ENCODE data around the gene MSL3B.
A peak's percentile ranks its signal among the peaks of the same experiment; 100 is the strongest.

The MSL3B gene

DNA sequence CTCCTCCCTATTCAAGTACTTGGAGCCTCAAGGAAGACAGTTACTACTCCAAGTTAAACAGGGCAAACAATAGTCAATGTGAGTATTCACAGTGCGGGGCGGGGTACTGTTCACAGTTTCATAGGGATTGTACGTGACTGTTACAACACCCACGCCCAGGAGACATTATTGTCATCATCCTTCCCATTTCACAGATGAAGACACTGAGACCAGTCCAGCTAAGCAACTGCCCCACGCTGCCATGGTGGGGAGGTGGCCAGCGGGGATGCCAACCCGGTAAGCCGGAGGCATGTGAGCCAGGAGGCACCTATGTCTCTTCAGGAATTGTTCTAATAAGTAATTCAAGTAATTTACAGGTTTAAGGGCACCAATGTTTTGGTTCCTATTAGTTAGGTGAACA lies 14.8 kb downstream of the MSL3B start:
- DNase-seq (ENCODE audit: low read depth) = no peak

DNA sequence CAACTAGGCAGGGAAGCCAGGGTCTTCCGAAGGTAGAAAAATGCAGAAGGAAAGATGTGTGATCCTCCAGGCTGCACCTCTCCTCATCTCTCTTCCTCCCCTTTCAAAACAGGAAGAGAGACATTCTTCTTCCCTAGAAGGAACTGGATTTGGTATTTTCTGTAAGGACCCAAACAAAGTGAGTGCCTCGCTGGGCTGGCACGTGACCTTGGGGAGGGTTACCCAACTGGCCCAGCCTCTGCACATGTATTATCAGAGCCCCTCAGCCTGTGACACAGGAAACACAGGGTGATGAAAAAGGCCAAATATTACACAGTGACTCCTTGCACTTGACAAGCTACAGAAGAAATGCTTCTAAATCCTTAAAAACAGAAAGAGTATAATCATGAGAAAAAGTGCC lies 16.1 kb downstream of the MSL3B start:
- DNase-seq (ENCODE audit: low read depth) = no peak

DNA sequence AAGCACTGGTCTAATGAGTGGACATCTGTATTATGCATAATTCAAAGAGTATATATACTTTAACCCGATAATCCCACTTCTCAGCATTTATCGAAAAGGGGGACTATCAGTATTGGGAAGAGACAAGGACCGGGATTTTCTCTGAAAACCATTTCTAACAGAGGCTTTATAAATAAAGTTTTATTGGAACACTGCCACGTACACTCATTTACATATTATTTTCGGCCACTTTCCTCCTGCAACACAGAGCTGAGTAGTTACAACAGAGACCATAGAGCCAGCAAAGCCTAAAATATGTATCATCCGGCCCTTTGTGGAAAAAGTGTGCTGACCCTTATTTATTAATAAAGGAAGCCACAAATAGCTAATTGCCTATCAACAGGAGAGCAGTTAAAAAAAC lies 17.0 kb downstream of the MSL3B start:
- no peak for DNase-seq (ENCODE audit: low read depth)

DNA sequence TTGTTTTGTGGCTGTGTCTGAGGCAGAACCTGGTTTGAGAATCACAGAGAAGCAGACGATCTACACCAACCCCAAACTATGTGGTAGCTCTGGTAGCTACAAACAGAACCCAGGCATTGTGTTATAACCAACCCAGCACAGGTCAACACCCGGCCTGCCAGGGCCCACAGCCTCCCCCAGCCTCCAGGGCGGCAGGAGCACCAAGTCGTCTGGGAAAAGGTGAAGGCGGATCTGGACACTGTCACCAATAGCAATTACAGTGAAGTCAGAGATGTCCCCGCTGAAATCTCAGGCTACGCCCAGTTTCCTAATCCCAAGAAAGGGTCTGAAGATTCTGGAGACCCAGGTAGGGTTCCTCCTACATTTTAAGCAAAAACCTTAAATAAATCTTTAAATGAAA lies 17.4 kb downstream of the MSL3B start:
- no peak for DNase-seq (ENCODE audit: low read depth)

DNA sequence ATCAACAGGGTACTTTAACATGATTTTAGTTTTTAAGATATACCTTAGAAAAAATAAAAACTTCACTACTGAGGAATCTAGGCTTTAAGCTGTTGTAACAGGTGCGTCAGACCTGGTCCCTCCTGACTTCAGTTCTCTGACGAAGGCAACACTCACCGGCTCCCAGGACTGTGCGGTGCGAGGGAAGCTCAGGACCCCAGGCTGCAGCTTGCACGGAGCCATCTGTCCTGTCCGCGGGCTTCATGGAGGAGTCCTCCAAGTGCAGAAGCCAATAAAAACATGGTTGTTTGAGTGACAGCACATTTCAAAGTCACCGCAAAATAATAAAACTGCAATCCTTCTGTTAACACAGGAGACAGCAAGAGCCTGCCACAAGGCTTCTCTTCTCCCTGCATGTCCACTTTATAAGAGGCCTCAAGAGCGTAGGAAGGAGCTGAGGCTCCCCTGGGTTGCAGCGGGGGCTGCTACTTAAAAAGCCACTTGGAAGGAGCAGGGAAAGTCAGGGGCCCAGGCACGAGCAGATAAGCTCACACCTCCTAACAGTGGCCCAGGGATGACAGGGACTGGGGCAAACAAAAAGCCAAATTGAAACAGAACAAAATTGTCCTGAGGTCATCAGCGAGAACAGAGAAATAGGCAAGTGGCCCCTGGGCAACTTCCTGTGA lies 18.4 kb downstream of the MSL3B start:
- no peak for DNase-seq (ENCODE audit: low read depth)

DNA sequence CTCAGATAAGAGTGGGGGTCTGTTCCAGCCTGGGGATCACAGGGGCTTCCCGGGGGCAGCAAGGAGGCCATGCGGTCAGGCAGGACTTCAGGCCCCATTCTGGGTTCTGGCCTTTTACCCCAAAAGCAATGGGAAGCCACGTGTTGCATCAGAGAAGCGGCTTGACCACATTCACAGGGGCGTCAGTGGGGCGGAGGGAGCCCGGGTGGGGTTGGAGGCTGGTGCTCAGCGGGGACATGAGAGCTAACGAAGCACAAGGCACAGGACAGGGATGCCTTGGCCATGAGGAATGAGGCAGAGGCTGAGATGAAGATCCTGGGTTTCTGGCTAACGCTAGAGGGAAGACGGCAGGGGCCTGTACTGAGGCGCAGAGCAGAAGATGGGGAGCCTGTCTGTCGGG lies 19.9 kb downstream of the MSL3B start:
- DNase-seq (ENCODE audit: low read depth) = no peak

DNA sequence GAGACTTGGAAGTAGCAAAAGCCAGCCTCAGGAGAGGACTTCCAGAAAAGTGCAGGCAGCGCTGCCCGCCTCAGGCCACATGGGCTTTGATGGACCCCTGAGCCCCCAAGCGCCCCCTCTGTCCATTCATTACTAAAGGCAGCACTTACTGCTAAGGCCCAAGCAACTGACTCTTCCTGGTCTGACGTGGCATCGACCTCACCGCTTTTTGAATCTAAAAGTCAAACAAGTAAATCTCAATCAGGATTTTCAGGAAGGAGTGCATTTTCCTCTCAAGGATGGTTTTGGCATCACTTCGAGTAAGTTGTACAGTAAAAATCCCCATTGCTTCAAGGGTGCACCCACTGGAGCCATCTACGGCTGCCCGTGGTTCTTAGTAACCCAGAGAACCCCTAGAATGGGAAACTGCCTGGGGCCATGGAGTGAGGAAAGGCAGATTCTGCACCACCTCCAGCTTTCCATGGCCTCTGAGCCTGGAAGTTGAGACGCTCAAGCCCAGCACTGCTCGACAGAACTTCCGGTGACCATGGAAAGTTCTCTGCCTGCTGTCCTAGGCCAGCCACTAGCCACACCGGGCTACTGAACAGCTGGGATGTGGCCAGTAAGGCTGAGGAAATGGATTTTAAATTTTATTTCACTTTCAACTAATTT lies 20.8 kb downstream of the MSL3B start:
- no peak for DNase-seq (ENCODE audit: low read depth)

DNA sequence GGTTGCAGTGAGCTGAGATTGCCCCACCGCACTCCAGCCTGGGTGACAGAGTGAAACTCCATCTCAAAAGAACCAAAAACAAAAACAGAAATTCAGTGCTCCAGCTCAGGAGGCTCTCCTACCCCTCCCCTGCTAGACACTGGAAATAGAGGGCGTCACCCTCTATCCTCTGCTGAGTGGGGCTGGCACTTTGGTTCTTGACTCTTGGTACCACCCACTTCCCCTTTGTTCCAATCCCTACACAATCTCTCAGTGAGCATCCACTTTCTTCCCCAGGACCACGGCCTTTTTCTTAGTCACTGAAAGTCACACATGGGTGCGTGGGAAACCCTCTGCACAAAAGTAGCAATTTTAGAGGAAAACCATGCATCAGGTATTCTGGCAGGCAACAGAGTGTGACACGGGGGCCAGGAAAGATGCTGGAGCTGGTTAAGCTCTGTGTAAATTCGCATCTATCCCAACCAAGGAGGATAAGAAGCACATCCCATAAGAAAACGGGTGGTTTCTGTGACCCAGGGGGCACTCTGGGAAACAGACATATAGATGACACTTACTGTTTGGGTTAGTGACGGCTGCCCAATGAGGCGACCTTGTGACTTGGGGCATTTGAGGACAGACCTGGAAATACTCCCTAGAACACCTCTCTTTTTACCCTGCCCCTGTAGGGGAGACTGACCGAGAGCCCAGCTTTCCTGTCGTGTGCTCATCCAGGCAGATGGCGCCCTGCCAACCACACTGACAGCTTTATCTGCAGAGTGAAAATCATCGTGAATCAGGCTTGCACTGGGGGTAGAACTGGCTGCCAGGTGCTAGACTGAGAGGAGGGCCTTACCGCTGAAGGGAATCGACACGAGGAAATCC lies 21.6 kb downstream of the MSL3B start:
- peak; percentile 46 for DNase-seq (ENCODE audit: low read depth)

DNA sequence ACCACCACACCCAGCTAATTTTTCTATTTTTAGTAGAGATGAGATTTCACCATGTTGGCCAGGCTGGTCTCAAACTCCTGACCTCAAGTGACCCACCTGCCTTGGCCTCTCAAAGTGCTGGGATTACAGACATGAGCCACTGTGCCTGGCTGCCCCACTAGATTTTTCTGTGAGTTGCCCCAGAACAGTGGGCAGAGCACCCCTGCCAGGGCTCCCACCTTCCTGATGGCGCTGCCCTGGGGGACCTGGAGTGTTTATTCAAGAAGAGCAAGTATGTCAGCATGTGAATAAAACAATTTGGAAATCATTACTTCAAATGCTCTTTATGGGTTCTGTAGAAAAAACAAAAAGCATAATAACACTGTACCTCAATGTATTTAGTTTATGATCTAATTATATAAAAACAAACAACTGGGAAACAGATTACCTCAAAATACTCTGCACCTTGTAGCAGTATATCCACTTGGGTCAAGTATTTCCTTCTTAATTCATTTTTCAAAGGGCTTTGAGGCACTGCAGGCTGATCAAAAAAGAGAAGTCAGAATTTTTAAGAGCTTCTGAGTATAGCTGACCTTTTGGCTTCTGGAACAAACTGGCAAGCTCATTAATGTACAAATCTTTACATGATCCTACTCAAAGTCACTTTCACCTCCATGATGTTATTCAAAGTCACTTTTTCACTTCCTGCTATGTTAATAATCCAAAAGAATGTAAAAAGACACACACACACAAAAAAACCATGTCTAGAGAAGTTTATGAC lies 22.7 kb downstream of the MSL3B start:
- DNase-seq (ENCODE audit: low read depth) = no peak

DNA sequence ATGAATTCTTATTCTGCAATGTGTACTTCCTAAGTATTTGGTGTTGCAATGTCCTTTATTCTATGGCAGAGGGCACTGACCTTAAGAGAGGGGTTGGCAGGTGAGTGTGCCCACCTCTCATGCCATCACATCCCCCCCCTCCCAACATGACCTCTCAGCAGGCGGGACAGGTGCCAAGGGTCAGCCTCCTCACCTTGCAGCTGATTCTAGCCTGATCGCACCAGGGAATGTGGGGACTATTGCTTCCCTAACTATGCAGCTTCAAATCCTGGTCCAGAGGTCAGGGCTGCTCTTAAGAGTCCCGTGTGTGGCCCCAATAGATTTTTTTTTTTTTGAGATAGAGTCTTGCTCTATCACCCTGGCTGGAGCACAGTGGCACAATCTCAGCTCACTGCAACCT lies 23.4 kb downstream of the MSL3B start:
- DNase-seq (ENCODE audit: low read depth) = no peak

DNA sequence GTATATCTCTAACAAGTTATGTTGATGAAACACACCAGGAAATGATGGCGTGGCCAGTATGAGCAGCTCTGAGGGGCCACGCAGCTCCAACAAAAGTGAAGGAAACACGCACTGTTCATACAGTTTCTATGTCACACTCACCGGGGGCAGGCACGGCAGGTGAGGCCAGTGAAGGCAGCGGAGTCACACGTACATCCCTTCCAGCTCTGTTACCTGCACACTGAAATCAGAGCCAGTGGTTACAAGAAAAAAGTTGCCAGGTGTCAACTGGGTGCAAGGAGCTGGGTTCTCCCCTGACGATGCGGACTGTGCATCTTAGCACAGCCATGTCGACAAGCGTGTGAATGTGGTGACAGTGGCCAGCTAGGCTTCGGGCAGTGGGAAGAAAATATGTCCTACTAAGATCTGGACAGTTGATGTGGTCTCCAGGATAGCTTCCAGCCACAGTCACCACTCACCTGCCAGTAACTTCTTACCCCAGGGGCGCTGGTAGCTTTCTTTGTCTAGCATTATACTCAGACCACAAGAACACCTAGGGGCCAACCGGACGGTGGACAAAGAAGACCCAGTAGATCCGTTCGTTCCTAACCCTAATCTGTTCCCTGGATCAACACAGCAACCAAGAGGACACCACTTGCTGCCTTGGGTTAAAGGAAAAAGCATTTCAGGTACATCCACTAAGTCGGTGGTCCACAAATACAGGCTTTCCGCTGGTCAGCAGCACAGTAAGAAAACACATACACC lies 23.9 kb downstream of the MSL3B start:
- no peak for DNase-seq (ENCODE audit: low read depth)

DNA sequence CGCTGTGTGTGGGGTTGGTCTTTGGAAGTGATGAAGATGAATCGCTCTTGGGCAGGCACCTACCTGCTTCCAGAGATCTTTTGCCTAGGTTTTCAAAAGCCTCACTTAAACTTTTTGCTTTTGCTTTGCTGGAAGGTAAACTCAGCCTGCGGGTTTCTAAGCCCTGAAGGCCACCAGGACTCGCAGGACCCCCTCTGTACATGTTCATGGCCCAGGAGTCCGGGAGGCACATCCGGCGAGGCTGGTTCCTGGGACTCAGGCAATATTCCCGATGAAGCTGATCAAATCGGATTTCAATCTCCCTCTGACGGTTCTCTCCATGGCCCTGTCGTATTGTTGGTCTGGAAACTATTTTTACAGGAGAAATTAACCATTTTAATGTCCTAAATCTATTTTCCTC lies 27.0 kb downstream of the MSL3B start:
- no peak for DNase-seq (ENCODE audit: low read depth)

DNA sequence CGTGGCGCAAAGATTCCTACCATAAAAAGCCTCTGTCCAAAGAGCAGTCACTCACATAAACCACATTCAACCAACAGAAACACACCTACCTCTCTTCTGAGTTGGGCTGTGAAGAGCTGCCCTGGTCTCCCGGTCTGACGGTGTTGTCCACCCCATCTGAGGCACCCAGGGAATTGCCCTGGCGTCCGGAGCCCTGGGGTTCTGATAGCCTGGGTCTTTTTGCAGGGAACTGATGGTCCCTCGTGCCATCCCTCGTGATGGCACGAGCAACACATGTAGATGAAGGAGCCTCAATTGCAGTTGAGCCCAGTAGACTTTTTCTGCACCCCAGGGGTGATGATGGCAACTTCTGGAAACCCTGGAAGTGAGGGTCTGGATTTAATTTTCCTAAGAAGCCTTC lies 27.7 kb downstream of the MSL3B start:
- no peak for DNase-seq (ENCODE audit: low read depth)

DNA sequence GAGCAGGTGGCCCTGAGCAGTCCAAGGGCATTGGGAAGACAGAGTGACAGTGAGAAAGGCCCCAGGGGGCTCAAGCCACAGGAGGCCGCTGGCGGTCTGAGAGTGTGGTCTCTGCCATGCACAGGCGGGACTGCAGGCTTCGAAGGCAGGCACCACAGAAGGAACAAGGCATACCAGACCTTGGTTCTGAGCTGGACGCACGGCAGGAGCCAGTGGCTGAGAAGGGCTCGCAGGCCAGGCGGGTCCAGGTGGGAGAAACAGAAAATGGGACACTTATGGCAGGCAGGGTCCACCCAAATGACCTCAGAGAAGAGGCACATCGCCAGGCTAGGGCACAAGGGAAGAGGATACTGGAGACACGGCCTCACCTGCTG lies 28.8 kb downstream of the MSL3B start:
- no peak for DNase-seq (ENCODE audit: low read depth)

DNA sequence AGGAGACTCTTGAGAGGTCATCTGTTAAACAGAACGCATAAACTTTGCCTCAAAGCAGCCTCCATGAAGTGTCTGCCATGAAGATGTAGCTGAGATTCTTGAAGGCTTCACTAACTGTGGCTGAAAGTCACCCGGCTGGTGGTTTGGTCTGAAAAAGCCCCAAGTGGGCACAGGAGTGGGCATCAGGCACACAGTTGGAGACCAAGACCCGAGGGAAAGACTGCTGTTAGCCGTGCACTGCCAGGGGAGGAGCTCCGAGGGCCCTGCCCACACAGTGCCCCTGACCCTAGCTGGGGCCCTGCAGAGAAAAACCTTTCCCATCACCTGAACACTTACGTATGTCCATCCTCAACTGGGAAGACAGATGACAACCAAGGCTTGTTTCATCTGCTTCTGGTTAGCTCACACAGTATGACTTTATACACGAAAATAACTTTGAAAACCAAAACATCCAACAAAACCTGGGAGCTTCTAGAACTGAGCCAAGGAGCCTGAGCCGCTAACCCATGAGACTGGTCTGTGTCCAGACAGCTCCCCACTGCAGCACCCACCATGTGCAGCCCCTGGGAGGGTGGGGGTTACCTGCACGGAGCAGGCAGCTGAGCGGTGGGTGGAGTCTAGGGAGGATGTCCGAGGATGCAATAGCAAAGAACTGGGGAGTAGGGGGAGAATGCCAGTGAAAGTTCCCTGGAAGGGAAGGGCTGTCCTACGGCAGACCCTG lies 29.3 kb downstream of the MSL3B start:
- no peak for DNase-seq (ENCODE audit: low read depth)

DNA sequence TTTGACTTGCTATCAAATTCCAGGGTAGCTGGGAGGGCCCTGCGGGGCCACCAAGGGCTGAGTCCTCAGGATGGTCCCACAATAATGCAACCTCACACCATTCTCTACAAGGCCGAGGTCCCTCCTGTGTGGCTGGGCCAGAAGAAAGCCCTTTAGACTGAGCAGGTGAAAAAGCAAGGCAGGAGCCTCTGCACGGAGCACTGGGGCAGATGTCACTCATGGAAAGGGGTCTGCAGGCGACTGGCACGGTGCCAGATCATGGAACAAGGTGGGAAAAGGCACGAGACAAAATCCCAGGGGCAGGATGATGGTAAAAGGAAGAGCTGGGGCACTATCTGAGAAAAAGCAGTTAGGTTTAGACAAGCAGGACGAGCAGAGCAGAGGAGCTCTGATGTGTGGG lies 29.9 kb downstream of the MSL3B start:
- no peak for DNase-seq (ENCODE audit: low read depth)

DNA sequence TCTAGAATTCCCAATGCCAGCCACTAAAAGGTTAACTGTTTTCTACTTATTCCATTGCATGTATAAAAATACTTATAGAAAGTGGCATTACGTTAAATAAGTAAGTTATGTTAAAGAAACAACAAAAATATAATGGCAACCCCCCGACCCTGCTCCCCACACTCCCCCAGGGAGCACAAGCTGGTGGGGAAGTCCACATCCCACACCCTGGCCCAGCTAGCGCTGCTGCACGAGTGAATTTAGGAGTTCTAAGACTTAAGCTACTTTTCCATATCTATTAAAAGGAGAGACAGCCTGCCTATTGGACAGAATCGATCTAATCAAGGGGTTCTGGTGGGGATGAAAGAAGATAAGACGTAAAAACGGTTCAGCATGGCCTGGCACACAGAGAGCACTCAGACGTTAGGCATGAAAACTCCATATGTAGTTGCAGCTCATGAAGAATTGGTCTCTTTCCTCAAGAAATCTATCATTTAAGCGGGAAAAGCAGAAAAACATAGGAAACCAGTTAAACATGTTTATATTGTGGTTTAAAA lies 30.4 kb downstream of the MSL3B start:
- no peak for DNase-seq (ENCODE audit: low read depth)

DNA sequence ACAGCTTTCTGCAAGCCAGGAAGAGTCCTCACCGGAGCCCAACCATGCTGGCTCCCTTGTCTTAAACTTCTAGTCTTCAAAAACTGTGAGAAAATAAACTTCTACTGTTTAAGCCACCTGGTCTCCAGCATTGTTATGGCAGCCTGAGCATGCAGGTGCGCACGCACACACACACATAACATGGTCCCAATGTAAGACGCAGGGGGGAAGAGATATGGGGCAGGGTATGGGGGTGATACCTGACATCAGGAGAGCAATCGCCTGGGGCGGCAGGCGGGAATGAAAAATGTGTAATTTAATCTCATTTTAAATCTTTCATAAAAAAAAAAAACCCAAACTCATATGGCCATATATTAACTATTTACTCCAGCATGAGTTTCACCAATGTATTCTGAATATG lies 31.8 kb downstream of the MSL3B start:
- DNase-seq (ENCODE audit: low read depth) = no peak

DNA sequence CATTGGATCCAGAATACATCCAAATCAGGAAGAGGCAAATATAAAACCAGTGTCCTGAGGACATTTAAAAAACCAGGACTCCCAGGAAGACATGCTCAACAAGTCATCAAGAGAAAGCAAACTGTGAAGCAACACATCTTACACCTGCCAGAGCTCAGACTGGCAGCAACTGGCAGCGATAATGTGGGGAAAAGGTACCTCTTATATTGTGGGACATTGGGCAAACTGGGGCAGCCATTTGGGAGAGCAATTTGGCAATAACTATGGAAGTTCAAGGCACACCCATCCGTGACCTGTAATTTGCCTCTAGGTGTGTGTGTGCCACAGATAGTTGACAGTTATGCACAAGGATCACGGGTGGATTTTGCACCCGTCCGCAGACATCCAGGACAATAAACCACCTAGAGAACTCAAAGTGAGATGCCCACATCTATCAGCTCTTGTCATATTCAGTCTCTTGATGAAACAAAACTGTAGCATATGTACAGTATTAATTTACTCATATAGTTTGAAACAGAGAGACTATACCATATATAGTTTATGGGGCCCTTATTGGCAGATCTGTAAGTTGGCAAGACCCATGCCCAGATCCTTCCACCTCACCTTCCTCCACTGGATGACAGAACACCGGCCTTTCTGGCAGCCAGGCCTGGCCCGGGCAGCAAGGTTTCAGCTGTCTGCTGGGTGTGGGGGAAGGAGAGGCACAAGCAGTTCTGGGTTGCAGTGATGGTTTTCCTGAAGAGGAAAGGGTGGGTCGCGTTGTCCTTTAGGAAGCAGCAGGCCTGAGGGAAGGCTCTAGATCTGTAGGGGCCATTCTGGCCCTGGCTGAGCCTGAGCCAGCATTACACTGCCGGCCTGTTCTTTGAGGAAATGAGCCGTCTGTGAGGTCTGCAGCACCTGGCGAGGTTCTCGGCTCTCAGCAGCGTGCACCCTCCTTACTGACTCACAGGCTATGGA lies 32.7 kb downstream of the MSL3B start:
- DNase-seq (ENCODE audit: low read depth) = no peak

DNA sequence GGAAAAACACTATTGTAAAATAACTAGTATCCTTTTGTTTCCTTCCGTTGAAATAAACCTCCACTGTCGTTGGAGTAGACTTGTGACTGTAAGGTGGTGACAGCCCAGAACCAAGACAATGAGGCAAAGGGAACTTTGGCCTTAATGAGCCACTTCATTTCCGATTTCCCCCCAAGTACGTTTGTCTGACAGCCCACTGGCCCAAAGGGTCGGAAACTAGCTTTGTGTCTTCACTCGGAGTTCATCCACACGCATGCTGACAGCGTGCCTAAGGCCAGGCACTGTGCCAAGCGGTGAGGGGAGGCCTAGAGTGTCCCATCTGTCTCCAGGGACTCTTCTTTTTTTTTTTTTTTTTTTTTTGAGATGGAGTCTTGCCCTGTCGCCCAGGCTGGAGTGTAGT lies 34.8 kb downstream of the MSL3B start:
- DNase-seq (ENCODE audit: low read depth) = no peak

All from amniotic epithelial cell (primary cell).